ENCODE results near the gene DUSP12.

DUSP12 gene, protein sequence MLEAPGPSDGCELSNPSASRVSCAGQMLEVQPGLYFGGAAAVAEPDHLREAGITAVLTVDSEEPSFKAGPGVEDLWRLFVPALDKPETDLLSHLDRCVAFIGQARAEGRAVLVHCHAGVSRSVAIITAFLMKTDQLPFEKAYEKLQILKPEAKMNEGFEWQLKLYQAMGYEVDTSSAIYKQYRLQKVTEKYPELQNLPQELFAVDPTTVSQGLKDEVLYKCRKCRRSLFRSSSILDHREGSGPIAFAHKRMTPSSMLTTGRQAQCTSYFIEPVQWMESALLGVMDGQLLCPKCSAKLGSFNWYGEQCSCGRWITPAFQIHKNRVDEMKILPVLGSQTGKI

DNA sequence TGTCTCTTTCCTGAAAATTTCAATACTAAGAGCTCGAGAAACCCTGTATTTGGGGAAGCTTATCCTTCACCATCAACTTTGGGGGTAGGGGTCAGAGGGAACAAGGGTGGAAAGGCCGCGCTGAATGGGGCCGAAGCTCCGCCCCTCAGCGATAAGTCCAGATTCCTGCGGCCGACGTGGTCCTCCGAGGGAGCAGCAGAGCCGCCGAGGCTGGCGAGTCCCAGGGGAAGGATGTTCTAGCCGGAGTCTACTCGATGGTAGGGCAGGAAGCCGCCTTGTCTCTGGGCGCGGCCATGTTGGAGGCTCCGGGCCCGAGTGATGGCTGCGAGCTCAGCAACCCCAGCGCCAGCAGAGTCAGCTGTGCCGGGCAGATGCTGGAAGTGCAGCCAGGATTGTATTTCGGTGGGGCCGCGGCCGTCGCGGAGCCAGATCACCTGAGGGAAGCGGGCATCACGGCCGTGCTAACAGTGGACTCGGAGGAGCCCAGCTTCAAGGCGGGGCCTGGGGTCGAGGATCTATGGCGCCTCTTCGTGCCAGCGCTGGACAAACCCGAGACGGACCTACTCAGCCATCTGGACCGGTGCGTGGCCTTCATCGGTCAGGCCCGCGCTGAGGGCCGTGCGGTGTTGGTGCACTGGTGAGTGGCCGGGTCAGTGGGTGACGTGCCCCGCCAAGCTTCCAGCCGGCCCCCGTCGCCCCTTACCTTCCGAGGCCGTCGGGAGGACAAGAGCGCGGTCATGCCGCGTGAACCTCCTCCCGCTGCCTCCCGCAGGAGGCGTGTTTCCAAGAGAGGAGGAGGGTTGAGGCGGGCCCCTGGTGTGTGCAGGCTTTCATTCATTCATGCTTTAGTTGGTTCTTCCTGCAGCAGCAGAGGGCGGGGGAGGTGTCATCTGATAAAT, at the start of gene DUSP12:
Gene DUSP12, plus strand, starts transcription at position 278 of the 899 bp plus-strand sequence. Its CDS starts 16 bp downstream, at position 294.
- in situ Hi-C loops (cut with MboI; ENCODE audit: low sequenced_read_pairs) = loop anchor here (25.0 kb wide), 1 partner anchor 562 kb away; the partner anchor contains the start of genes ADAMTS4 and B4GALT3

DNA sequence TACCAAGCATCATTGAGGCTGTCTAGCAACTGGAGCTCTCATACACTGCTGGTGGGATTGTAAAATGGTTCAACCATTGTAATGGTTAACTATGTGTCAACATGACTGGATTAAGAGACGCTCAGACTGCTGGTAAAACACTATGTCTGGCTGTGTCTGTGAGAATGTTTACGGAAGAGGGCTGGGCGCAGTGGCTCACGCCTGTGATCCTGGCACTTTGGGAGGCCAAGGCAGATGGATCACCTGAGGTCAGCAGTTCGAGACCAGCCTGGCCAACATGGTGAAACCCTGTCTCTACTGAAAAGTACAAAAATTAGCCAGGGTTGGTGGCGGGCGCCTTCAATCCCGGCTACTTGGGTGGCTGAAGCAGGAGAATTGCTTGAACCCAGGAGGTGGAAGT, 47.3 kb upstream of the DUSP12 start:
- in situ Hi-C loops (cut with MboI; ENCODE audit: low sequenced_read_pairs) = no loop called here

DNA sequence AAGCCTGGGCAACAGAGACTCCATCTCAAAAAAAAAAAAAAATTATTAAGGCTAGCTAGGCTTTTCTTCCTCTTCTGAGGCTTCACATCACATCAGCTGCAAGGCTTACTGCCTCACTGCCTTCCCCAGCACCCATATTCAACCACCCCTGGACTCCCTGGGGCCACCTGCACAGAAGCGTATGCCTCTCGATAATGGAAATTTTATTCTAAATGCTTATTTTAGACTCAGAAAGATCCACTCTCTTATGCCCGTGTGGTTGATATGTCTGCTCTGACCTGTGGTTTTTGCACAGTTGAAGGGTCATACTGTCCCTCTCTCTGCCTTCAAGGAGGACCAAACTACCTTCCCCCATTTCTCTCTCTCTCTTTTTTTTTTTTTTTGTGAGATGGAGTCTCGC, 44.0 kb upstream of the DUSP12 start:
- in situ Hi-C loops (cut with MboI; ENCODE audit: low sequenced_read_pairs) = no loop called here

DNA sequence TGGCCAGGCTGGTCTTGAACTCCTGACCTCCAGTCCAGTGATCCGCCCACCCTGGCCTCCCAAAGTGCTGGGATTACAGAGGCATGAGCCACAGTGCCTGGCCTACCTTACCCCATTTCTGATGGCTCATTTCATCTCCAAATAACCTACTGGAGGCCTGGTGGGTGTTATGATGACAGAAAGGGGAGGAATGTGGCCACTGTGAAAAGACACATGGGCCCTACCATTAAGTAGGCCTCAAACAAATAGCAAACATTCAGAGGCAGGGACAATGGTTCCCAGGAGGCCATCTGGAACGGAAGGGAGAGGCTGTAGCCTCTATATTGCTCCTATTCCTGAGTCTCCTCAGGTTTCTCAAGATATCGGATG, 43.5 kb upstream of the DUSP12 start:
- in situ Hi-C loops (cut with MboI; ENCODE audit: low sequenced_read_pairs) = no loop called here

DNA sequence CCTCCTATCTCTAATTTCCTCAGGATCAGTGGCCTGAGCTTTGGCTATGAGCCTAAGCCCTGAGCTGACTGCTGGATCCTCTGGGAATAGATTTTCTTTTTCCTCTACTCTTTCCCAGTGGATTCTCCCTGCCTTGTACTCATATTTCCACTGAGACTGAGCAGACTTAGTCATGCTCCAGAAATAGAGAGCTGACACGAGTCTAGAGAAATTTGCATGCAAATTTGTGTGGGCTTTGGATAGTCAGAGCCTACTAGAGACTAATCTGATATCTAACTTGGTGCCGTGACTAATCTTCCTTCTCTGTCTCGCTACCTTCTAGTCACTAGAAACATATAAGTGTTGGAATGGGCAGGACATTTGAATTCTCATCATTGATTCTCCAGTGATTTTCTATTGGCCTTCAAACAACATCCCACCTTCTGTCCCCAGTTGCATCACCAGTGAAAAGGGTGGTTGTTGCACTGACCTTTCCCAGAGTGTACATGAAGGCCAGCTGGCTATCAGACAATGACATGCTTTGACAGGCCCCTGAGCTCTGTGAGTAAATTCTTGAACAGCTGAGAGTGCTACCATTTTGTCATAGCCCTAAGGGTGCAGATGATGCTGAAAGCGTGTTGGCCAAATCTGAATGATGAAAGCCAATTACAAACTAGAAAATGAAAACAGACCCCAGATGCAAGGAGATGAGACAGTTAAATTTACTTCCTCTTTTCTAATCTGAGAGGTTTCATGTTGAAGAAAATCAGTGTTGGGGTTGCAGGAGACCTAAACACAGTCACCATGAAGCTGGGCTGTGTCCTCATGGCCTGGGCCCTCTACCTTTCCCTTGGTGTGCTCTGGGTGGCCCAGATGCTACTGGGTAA, 42.9 kb upstream of the DUSP12 start, which contains the start of gene FCRLA:
Gene FCRLA, plus strand, starts transcription at position 748 of the 866 bp plus-strand sequence. Its CDS starts 36 bp downstream, at position 784.
- in situ Hi-C loops (cut with MboI; ENCODE audit: low sequenced_read_pairs) = no loop called here

DNA sequence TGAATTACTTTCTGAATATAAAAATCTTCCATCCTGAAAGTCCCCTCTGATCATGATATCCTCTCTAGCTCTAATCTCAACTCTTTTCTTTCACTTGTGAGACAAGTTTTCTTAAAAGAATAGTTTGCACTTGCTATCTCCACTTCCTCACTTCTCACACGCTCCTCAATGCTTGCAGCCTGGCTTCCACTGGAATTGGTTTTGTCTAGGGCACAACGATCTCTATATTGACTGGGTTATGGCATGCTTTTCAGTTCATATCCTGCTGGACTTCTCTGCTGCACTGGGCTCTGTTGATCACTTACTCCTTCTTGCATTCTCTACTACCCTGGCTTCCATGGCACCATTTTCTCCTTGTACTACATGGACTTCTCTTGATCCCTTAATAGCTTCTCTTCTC, 42.1 kb upstream of the DUSP12 start:
- in situ Hi-C loops (cut with MboI; ENCODE audit: low sequenced_read_pairs) = no loop called here

DNA sequence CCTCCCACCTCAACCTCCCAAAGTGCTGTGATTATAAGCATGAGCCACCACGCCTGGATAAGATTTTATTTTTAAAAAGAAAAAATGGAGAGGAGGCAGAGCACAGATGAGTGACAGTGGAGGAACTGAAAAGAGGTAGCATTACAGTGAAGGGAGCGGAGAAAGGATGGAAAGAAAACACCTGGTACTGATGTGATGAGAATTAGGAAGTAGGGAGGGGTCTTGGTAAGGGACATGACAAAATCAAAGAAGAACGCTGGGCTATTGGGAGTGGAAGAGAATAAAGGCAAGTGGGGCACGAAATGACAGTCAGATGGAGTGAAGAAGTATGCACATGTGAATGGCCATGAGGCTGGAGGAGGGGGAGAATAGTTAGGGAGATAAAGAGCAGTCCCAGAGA, 40.2 kb upstream of the DUSP12 start:
- in situ Hi-C loops (cut with MboI; ENCODE audit: low sequenced_read_pairs) = no loop called here

DNA sequence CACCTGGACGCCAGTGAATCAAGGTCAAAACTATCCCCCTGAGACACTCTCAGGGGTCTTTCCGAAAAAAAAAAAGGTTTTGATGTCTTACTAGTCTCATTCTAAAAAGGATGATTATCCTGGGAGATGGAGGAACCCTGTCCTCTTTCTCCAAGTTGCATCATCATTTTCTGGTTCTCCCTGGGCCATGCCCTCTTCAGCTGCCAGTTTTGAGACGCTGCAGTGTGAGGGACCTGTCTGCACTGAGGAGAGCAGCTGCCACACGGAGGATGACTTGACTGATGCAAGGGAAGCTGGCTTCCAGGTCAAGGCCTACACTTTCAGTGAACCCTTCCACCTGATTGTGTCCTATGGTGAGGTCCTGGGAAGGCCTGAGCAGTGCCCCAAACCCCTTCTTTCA, 39.0 kb upstream of the DUSP12 start:
- in situ Hi-C loops (cut with MboI; ENCODE audit: low sequenced_read_pairs) = no loop called here

DNA sequence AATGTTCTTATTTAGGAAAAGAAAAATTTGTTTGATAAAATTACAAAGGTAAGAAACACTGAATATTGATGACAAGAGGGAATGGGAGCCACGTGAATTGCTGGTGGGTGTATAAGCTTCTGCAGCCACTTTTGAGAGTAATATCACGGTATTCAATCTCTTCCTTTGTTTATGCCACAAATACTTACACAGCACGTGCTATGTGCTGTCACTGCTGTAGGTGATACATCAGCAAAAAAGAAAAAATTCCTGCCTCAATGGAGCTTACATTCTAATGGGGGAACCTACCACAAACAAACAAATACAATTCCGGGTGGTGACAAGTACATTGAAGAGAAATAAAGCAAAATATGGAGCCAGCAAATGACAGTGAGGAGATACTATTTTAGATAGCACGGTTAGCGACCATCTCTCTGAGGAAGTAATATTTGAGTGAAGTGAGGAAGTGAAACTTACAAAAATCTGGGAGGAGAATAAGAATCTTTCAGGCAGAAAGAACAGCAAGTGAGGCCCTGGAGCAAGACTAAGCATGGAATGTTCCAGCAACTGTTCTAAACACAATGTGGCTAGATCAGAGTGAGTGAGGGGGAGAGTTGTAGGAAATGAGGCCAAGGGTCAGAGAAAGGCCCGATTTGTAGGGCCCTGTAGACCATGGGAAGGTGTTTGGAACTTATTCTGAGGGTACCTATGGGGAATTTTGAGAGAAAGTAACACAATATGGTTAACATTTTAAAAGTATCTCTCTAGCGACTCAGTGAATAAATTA, 30.8 kb upstream of the DUSP12 start:
- in situ Hi-C loops (cut with MboI; ENCODE audit: low sequenced_read_pairs) = no loop called here

DNA sequence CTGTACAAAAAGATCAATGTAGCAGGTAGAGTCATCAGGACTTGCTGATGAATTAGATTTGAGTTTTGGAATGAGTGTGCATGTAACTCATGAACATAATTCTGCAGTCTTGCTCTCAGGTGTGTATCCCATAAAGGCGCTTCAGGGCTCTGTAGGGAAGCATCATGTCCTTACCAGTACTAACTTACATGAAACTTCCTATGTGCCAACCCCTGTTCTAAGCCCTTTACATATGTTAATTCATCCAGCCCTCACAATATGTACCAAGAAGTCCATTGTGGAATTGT, 30.3 kb upstream of the DUSP12 start:
- in situ Hi-C loops (cut with MboI; ENCODE audit: low sequenced_read_pairs) = no loop called here

DNA sequence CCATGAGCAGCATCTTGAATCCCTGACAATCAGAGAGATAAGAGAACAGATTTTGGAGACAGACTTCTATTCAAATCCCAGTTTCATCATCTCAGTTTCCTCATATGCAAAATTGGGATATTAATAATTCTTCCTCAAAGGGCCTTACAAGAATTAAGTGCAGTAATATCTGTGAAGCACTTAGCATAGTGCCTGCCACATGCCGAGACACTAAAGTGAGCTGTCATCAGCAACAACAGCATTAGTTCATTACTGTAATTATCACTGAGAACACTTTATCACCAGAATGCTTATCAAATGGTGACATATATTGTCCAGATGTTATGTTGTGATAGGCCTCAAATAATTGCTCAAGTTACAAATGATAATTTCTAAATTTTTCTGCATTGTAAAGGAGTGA, 29.2 kb upstream of the DUSP12 start:
- in situ Hi-C loops (cut with MboI; ENCODE audit: low sequenced_read_pairs) = no loop called here

DNA sequence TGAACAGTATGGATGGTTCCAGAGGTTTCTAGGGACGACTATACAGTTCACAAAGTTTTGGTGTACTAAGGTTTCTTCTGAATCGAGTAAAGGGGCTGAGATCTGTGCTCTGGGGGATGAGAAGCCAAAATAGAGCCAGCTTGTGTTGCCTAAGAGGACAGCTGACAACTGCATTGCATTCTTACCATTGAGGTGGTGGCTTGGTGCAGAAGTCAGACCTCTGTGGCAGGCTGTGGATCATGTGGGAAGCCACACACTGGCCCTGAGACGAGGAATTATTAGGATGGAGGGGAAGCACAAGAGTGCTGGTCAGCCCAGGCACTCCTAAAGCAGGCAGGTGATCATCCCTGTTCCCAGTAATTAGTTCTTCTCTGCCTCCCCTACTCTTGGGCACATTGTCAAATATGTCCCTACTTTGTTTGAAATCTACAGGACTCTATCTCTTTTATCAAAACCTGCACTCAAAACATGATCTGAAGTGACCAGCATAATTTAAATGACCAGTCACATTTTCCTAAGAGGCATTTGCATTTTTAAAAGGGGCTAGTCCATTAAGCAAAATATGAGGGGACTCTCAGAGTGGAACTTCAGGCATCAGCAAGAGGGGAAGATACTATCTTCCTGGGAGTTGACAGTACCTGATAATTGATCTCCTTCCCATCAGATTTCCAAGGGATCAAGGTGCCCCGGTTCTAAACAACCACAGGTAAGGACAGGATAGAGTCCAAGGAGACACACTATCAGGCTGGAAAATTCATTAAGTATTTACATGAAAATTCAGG, 28.4 kb upstream of the DUSP12 start, which contains the start of gene FCRLB:
Gene FCRLB, plus strand, starts transcription at position 589 of the 782 bp plus-strand sequence. CDS start 1,129 bp downstream, outside the sequence.
- in situ Hi-C loops (cut with MboI; ENCODE audit: low sequenced_read_pairs) = no loop called here

DNA sequence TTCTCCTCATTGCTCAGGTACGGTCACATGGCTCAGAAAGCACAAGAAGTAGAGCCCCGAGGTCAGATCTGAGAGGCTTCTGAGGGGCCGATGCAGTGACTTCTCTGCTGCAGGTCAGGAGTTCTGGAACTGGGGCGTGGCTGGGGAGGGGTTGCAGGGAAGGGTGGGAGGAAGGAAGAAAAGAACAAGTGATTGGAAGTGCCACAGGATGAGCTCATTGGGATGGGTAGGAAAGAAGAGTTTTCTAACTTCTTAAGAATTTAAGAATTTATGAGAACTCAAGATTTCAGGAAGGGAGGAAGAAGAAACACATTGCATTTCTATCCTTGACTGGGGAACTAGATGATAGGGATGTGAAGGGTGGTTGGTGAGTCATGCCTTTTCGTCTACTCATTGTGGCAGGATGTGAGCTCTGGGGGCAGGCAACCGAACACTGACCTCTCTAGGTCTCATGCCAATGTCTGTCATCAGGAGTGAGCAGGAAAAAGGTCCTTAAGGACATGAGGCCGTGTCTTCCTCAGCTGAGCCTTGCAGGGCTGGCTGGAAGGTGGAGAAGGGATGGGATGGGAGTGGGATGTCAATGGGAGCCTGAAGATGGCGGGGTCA, 27.7 kb upstream of the DUSP12 start:
- in situ Hi-C loops (cut with MboI; ENCODE audit: low sequenced_read_pairs) = no loop called here

DNA sequence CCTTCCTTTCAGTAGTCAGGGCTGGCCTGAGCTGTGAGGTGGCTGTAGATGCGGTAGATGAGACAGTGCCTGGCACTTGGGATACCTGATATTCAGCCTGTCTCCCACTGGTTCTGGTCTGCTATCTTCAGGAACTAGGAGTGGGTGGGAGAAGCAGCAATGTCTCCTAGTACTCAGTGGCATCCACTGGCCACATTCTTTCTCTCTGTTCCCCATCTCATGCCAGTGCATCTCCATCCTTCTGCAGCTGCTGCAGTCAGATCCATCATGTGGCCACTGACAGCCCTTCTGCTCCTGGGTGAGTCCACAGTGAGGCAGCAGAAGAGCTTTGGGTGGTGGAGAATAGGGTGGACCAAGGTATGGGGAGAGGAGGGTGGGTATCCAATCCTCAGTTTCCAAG, 27.2 kb upstream of the DUSP12 start:
- in situ Hi-C loops (cut with MboI; ENCODE audit: low sequenced_read_pairs) = no loop called here

DNA sequence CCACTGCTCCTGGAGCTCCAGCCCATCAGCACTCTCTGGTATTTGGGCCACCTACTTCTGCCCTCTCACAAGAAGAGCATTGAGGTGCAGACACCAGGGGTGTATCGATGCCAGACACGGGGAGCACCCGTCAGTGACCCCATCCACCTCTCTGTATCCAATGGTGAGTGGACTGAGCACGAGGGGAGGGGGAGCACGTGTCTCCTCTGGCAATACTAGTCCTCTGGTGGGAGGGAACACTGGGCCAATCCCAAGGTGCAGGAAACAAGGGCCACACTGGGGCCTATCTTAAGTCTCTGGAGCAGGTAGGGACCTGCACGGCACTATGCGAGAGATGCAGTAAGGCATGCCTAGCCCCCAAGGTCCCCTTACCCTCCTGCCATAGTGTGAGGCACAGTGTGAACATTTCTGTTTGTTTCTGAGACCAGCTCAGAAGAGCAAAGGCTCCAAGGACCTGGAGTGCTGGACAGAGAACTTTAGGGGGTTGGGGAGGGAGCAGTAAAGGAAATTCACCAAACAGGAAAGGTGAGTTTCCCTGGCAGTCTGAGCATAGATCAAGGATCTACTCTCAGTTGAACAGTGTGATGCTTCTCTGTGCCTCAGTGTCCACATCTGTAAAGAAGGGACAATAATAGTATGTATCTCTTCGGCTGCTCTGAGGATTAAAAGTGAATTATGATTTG, 26.0 kb upstream of the DUSP12 start:
- in situ Hi-C loops (cut with MboI; ENCODE audit: low sequenced_read_pairs) = no loop called here

DNA sequence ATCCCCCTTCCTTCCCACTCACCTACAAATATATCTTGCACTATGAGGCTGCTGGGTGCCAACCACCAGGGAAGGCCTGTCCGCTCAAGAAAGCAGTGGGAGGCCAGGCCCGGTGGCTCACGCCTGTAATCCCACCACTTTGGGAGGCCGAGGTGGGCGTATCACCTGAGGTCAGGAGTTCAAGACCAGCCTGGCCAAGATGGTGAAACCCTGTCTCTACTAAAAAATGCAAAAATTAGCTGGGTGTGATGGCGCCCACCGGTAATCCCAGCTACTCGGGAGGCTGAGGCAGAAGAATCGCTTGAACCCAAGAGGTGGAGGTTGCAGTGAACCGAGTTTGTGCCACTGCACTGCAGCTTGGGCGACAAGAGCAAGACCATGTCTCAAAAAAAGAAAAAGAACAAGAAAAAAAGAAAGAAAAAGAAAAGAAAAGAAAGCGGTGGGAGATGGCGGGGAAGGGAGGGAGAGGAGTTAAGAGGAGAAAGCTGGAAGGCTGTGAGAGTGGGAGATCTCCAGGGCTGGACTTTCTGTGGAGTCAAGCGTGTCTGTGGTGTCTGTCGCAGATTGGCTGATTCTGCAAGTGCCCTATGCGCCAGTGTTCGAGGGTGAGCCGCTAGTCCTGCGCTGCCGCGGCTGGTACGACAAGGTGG, 24.2 kb upstream of the DUSP12 start:
- in situ Hi-C loops (cut with MboI; ENCODE audit: low sequenced_read_pairs) = loop anchor here (25.0 kb wide), 1 partner anchor 538 kb away; the partner anchor contains the start of genes ADAMTS4 and B4GALT3

DNA sequence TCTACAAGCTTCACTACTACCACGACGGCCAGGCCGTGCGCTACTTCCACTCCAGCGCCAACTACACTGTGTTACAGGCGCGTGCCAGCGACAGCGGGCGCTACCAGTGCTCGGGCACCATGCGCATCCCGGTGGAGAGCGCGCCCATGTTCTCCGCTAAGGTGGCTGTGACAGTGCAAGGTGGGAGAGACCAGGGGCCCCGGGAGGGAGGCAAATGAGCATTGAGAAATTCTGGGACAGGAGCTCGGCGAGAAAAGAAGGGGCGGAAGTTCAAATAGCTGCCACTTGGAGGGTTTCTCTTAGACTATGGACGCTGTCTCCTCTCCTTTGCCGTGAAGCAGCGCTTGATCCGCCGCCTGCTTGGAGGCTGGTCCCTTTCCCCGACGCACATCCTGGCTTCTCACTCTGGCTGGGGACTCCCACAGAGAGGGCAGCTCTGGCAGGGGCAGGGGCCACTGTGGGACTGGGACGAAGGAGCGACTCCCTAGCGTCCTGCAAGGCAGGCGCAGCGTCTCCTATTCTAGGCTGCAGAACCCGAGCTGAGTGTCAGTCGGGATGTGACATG, 23.6 kb upstream of the DUSP12 start:
- in situ Hi-C loops (cut with MboI; ENCODE audit: low sequenced_read_pairs) = loop anchor here (25.0 kb wide), 1 partner anchor 539 kb away; the partner anchor contains the start of genes ADAMTS4 and B4GALT3

Measured in HL-60/S4 (cell line).